NCI-H2196 treated with DMSO at 0.1 percent for 48 hours (cell line): ENCODE measurements around the gene UIMC1.
"Not testable (repeated sequence)": the region's sequence is repeated elsewhere in the genome, so short reads cannot be mapped to it uniquely, and the experiment has no call there.

ENCODE experiments used
- DNase-seq: peaks from one replicate; lab custom pipeline; 2025; ENCODE audit not compliant: unreplicated experiment; lab: John Stamatoyannopoulos, UW

The UIMC1 gene

DNA sequence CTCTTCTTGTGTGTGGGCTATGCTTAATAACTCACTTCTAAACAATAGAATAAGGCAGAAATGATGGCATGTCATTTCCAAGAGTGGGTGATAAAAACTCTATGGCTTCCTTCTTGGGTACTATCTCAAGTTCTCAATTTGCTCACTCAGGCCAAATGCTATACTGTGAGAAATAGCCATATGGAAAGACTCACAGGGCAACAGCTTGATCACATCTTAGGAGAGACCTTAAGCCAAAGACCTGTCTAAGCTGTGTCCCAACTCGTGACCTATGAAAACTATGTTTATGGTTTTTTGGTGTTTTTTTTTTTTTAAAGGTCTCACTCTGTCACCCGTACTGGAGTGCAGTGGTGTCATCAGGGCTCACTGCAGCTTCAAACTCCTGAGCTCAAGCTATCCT lies 2.1 kb upstream of the UIMC1 start:
- no peak for DNase-seq

DNA sequence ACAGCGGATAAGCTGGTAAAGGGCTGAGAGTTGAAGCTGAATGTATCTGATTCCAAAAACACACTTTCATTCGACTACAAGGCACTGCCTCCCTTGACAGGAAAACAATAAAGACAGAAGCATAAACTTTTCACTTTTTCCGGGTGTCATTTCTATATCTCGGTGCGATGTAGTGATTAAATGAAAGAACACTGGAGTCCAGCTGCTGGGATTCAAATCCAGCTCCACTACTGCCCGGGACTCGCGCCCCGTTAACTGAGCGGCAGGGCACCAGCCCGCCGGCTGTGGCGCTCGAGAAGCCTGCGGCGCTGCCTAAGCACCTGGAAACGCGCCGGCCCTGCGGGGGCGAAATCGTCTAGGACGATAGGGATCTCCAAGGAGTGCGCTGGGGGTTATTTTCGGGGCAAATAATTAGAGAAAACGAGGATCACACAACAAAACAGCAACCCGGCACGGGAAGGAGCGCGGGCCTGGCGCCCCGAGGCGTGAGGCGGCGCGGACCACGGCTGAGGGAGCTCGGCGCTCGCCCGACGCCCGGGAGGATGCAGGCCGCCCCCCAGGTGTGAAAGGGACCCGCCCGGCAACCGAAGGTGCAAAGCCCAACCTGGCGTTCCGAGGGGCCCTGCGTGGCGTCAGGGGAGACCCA lies 837 bp downstream of the UIMC1 start:
- peak; percentile 17 for DNase-seq

DNA sequence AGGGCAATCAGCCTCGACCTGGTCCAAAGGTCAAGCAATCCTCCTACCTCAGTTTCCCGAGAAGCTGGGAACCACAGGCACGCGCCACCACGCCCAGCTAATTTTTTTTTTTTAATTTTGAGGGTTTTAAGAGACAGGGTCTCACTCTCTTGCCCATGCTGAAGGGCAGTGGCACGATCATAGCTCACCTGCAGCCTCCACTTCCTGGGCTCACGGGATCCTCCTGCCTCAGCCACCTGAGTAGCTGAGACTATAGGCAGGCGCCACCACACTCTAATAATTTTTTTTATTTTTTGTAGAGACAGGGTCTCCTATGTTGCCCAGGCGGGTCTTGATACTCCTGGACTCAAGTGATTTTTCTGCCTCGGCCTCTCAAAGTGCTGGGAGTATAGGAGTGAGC lies 1.6 kb downstream of the UIMC1 start:
- DNase-seq: no peak

DNA sequence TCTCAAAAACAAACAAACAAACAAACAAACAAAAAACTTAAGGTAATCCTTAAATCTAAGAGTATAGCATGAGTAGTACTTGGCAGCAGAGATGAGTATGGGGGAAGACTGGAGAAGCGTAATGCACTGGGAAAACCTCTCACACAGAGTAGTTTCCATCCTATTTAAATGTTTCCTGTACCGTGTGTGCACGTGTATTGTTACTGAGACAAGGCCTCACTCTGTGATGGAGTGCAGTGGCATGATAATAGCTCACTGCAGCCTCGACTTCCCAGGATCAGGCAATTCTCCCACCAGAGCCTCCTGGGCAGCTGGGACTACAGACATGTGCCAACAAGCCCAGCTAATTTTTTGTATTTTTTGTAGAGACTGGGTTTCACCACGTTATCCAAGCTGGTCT lies 2.9 kb downstream of the UIMC1 start:
- no peak for DNase-seq

DNA sequence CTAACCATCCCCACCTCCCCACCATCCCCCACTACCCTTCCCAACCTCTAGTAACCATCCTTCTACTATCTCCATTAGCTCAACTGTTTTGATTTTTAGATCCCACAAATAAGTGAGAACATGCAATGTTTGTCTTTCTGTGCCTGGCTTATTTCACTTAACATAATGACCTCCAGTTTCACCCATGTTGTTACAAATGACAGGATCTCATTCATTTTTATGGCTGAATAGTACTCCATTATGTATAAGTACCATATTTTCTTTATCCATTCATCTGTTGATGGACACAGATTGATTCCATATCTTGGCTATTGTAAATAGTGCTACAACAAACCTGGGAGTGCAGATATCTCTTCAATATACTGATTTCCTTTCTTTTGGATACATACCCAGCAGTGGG lies 7.1 kb downstream of the UIMC1 start:
- DNase-seq: not testable (repeated sequence)

DNA sequence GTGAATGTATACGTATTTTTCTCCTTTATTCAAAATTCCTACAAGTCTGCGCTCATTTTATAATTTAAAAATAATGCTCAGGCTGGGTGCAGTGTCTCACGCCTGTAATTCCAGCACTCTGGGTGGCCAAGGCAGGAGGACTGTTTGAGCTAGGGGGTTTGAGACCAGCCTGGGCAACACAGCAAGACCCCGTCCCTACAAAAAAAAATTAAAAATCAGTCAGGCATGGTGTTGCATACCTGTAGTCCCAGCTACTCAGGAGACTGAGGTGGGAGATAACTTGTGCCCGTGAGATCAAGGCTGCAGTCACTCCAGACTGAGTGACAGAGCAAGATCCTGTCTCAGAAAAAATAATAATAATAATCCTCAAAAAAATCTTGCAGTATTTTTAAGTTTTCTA lies 7.8 kb downstream of the UIMC1 start:
- DNase-seq: no peak

DNA sequence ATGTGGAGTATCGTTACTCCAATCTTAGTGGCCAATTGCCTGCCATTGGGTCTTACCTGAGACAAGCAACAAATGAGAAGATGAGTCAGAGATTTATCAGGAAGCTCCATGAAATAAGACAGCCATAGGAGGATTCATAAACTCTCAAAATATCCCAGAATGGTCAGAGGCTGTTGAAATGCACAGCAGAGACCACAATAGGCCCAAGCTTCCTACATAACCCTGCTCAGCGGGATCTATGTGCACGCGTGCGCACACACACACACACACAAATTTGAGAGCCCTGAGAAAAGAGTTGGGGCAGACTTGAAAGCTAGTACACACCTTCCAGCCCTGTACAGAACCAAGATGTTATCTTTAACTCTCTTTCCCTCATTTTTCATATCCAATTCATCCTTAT lies 9.8 kb downstream of the UIMC1 start:
- DNase-seq: no peak

DNA sequence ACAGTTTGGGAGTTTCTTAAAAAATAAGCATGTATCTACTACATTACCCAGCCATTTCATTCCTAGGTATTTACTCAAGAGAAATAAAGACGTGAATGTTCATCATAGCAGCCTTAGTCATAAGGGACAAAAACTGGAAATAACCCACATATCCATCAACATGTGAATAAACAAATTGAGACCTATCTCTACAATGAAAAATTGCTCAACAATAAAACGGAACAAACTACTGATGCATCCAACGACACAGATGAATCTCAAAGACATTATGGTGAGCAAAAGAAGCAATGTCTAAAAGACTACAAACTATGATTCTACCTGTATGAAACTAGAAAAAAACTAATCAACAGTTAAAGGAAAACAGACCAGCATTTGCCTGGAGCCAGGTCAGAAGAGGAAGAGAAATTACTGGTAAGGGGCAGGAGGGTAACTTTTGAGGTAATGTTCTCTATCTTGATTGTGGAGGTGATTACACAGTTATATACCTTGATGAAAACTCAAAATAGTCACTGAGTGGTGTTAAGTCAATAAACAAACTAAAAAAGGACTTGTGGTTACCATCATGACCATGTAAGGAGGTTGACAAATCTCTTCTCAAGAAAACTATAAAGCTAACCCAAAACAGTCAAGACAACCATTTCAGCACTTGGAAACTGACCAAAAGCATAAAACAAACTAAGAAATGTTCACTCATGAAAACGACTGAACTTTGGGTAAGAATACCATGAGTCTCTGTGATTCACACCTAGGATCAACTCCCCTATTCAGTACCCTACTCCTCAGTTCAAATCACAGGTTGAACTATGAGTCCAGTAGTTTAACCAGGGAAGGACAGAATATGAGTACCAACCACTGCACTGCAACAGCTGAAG lies 10.4 kb downstream of the UIMC1 start:
- DNase-seq: no peak

DNA sequence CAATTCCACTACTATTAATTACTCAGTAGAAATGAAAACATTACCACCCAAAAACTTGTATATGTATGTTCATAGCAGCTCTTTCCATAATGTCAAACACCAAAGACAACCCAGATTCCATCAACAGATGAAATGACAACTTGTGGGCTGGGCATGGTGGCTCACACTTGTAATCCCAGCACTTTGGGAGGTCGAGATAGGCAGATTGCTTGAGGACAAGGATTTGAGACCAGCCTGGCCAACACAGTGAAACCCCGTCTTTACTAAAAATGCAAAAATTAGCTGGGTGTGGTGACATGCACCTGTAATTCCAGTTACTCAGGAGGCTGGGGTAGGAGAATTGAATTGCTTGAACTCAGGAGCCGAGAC lies 11.5 kb downstream of the UIMC1 start:
- DNase-seq: no peak

DNA sequence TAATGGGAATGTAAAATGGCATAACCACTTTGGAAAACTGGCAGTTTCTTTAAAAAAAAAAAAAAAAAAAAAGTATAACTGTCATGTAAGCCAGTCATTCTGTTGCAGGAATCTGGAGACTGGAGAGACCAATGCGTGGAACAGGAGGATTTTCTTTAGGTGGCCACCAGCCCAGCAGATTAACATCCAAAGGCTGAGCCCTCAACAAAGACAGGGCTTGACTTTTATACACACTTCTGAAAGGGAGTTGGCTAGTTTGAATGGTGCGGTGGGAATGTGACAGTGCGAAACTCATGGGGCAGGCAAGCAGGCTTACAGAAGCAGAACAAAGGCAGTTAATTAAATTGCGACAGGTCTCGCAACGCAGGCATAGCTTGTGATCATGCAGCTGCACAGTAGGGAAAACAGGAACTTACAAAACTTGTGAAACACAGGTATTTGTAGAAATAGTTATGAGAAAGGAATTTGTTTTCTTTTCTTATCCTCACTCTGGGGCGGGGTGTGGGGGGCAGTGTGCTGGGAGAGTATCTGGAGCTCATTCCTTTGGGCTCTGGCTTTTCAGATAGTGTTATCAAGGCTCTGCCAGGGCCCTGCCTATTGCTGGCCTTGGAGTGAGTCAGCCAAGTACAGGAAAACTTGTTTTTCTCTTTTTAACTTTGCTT lies 12.0 kb downstream of the UIMC1 start:
- no peak for DNase-seq

DNA sequence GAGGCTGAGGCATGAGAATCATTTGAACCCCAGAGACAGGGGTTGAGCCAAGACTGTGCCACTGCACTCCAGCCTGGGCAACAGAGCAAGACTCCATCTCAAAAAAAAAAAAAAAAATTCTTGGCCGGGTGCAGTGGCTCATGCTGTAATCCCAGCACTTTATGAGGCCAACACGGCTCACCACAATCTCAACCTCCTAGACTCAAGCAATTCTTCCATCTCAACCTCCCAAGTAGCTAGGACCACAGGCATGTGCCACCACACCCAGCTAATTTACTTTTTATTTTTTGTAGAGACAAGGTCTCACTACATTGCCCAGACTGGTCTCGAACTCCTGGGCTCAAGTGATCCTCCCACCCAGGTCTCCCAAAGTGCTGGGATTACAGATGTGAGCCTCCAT lies 13.5 kb downstream of the UIMC1 start:
- DNase-seq: not testable (repeated sequence)

DNA sequence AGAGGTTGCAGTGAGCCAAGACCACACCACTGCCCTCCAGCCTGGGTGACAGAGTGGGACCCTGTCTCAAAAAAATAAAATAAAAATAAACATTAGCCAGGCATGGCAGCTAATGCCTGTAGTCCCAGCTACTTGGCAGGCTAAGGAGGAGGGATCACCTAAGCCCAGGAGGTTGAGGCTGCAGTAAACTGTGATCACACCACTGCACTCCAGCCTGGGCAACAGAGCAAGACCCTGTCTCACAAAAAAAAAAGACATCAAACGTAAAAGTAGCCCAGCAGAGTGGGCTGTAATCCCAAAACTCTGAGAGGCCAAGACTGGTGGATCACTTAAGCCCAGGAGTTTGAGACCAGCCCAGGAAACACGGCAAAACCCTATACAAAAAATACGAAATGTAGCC lies 19.0 kb downstream of the UIMC1 start:
- DNase-seq: no peak

DNA sequence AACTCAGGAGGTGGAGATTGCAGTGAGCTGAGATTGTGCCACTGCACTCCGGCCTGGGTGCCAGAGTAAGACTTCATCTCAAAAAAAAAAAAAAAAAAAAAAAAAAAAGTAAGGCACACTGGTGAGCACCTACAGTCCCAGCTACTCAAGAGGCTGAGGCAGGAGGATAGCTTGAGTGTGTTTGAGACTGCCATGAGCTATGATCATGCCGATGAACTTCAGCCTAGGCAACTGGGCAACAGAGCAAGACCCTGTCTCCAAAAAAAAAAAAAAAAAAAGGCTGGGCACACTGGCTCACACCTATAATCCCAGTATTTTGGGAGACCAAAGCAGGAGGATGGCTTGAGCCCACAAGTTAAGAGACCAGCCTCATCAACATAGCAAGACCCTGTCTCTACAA lies 20.3 kb downstream of the UIMC1 start:
- no peak for DNase-seq

DNA sequence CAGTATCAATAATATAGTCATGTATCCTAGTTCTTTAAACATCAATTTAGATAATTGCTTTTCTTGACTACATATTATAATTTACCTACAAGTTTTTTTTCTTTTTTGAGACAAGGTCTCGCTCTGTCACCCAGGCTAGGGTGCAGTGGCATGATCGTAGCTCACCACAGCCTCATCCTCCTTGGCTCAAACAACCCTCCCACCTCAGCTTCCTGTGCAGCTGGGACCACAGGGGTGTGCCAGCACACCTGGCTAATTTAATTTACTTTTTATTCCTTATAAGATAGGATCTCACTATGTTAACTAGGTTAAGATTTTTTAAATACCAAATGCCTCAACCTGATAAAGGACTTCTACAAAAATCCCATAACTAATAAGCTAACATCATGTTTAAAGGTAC lies 21.1 kb downstream of the UIMC1 start:
- DNase-seq: no peak

DNA sequence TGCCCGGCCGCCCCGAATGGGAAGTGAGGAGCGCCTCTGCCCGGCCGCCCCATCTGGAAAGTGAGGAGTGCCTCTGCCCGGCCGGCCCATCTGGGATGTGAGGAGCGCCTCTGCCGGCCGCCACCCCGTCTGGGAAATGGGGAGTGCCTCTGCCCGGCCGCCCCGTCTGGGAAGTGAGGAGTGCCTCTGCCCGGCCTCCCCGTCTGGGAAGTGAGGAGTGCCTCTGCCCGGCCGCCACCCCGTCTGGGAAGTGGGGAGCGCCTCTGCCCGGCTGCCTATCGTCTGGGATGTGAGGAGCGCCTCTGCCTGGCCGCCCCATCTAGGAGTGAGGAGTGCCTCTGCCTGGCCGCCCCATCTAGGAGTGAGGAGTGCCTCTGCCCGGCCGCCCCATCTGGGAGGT lies 22.4 kb downstream of the UIMC1 start:
- DNase-seq: not testable (repeated sequence)

DNA sequence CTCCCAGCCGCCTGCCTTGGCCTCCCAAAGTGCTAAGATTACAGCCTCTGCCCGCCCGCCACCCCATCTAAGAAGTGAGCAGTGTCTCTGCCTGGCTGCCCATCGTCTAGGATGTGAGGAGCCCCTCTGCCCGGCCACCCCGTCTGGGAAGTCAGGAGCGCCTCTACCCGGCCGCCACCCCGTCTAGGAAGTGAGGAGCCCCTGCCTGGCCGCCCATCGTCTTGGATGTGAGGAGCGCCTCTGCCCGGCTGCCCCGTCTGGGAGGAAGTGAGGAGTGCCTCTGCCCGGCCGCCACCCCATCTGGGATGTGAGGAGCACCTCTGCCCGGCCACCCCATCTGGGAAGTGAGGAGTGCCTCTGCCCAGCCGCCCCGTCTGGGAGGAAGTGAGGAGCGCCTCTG lies 23.0 kb downstream of the UIMC1 start:
- not testable (repeated sequence) for DNase-seq

DNA sequence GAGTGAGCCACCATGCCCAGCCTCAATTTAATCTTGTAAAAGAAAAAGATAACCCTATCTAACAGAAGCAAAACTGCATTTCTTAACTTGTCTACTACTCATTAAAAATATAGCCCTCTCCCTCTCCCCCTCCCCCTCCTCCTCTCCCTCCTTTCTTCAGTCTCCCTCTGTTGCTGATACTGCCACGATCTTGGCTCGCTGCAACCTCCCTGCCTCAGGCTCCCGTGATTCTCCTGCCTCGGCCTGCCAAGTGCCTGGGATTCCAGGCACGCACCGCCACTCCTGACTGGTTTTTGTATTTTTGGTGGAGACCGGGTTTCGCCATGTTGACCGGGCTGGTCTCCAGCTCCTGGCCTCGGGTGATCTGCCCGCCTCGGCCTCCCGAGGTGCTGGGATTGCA lies 23.5 kb downstream of the UIMC1 start:
- not testable (repeated sequence) for DNase-seq

DNA sequence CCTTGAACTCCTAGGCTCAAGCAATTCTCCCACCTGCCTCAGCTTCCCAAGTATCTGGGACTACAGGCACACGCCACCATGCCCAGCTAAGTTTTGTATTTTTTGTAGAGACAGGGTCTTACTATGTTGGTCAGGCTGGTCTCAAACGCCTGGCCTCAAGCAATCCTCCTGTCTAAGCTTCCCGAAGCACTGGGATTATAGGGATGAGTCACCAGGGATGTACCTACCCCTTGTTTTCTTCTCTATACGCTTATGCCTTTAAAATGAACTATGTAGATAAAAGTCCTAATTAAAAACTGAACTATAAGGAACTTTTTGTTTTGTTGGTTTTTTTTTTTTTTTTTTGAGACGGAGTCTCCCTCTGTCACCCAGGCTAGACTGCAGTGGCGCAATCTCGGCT lies 25.8 kb downstream of the UIMC1 start:
- DNase-seq: no peak

DNA sequence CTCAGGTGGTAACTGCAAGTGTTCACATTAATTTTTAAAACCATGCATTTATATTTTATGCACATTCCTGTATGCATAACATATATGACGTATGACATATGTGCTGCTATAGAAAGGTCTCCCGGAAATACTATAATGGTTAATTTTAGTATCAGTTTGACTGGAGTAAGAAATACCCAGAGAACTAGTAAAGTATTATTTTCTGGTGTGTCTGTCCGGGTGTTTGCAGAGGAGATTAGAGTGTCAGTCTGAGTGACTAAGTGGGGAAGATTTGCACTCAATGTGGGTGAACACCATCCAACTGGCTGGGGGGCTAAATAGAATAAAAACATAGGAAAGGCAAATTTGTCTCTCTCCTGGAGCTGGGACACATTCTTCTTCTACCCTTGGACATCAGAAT lies 26.9 kb downstream of the UIMC1 start:
- no peak for DNase-seq

DNA sequence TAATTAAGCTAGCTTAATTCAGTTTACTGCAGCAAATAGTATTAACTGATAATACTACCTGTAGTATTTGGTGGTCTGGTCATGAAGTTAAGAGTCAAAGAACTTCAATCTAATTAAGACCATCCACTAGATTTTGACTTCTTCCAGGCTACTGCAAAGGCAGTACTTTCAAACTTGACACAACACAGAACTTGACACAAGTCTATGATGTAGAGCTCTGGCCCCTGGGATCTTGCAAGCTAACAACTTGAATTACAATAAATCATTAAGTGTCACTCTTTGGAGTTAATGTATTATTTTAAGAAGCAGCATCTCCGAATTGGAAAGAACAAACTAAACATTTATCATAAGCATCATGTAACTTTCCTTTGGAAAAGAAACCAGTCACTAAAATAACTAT lies 40.9 kb downstream of the UIMC1 start:
- DNase-seq: no peak

DNA sequence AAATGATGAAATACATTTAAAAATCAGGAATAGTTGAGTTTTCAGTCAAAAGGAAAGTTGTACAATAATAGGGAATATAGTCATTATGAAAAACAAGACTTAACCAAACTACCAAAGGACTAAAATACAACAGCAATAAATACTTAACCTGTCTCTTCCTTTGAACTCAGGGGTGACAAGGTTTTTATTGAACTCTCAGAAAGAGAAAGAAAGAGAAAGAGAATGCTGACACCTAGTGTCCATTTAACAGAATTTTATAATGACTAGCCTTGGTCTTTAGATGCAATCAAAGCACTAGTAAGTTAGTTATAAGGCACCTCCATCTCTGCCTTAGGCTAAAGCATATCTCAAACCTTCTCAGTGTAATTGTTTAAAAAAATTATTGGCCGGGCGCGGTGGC lies 47.5 kb downstream of the UIMC1 start:
- DNase-seq: peak; percentile 53

DNA sequence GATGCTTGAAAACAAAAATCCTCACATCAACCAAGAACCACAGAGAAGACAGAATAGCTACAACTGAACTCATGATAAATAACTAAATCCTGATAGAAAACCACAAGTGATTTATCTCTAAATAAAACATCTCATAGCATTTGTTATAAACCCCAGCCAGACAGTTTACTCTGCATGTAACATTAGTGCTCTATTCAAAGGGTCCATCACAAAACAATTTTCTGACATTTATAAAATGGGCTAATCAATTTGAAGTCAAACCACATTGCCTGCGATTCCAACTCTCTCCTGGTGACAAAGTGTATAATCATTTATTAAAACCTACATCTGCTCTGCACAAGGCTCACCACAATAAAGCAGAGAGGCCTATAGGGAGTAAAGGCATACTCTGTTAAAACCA lies 49.8 kb downstream of the UIMC1 start:
- no peak for DNase-seq
